ENCODE results near the gene RNF150.

Gene RNF150

GRCh38 chr4:141026900-141027299 lies 106.4 kb downstream of the RNF150 start:
- Histone ChIP-seq H3K4me3 (ENCODE audit: low read depth, low read length) (no peak overlapping the region), H3K36me3 (ENCODE audit: control insufficient read depth in 2 of 2, insufficient read depth in 1 of 2, low read length in 2 of 2) (no peaks in the 10 kb centered on the region), H3K4me1 (ENCODE audit: control insufficient read depth, insufficient read depth, low read length) (peaks cover 14% of the 10 kb centered on the region), H3K27ac (ENCODE audit: extremely low read depth, low read depth, low read length) (no peak overlapping the region), H3K9me3 (ENCODE audit: control insufficient read depth, insufficient read depth, low read depth, low read length) (no peaks in the 10 kb centered on the region)
- POLR2A ChIA-PET, result interaction anchor here (1.1 kb wide), 1 partner anchor 107 kb away, joined by 3 read pairs; the partner anchor contains the start of gene RNF150
- TF ChIP-seq SP7 (tag by site-specific recombination; IDR thresholded peaks at IDR 0.05) (no peak), PRDM10 (tag by site-specific recombination; IDR thresholded peaks at IDR 0.05) (no peak)
- CTCF ChIA-PET, result no interaction called here

DNA sequence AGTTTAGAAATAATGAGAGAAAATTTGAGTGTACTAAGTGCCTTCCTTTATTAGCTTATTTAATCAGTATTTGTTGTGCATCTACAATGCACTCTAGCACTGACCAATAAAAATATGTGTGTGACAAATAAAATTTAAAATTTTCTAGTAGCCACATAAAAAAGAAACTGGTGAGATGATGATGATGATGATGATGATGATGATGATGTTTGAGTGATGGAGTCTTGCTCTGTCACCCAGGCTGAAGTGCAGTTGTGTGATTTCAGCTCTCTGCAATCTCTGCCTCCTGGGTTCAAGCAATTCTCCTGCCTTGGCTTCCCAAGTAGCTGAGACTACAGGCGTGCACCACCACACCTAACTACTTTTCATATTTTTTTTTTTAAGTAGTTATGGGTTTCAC lies 110.2 kb downstream of the RNF150 start:
- ChIA-PET CTCF (interaction anchor here (0.6 to 0.7 kb wide), 2 partner anchors 135 to 268 kb away, joined by 3 read pairs; no protein-coding TSS in a partner anchor), POLR2A (no interaction called here)
- no peak for TF ChIP-seq ZNF560 (tag by site-specific recombination; IDR thresholded peaks at IDR 0.05; ENCODE audit: borderline replicate concordance)
- no peak for TF ChIP-seq ZNF521 (tag by site-specific recombination; IDR thresholded peaks at IDR 0.05)
- TF ChIP-seq ZNF324 (tag by site-specific recombination; IDR thresholded peaks at IDR 0.05), result no peak
- TF ChIP-seq, protein P1, sequence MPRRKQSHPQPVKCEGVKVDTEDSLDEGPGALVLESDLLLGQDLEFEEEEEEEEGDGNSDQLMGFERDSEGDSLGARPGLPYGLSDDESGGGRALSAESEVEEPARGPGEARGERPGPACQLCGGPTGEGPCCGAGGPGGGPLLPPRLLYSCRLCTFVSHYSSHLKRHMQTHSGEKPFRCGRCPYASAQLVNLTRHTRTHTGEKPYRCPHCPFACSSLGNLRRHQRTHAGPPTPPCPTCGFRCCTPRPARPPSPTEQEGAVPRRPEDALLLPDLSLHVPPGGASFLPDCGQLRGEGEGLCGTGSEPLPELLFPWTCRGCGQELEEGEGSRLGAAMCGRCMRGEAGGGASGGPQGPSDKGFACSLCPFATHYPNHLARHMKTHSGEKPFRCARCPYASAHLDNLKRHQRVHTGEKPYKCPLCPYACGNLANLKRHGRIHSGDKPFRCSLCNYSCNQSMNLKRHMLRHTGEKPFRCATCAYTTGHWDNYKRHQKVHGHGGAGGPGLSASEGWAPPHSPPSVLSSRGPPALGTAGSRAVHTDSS (tag by site-specific recombination; IDR thresholded peaks at IDR 0.05), result peak; percentile 84
- Histone ChIP-seq H3K27ac (ENCODE audit: extremely low read depth, low read depth, low read length) (no peak overlapping the region), H3K36me3 (ENCODE audit: control insufficient read depth in 2 of 2, insufficient read depth in 1 of 2, low read length in 2 of 2) (no peaks in the 10 kb centered on the region), H3K4me3 (ENCODE audit: low read depth, low read length) (no peak overlapping the region), H3K9me3 (ENCODE audit: control insufficient read depth, insufficient read depth, low read depth, low read length) (no peaks in the 10 kb centered on the region), H3K4me1 (ENCODE audit: control insufficient read depth, insufficient read depth, low read length) (peaks cover 16% of the 10 kb centered on the region)

- Histone ChIP-seq H3K36me3 (ENCODE audit: control insufficient read depth in 2 of 2, insufficient read depth in 1 of 2, low read length in 2 of 2) (no peaks in the 10 kb centered on the region), H3K9me3 (ENCODE audit: control insufficient read depth, insufficient read depth, low read depth, low read length) (no peaks in the 10 kb centered on the region), H3K4me1 (ENCODE audit: control insufficient read depth, insufficient read depth, low read length) (peaks cover 13% of the 10 kb centered on the region; the same call in 1 of the 2 replicates), H3K27ac (ENCODE audit: extremely low read depth, low read depth, low read length) (no peak overlapping the region), H3K4me3 (ENCODE audit: low read depth, low read length) (no peak overlapping the region)
- TF ChIP-seq PRDM6 (tag by site-specific recombination; IDR thresholded peaks at IDR 0.05), result 0 out of 2 replicates have a peak, but pooled peaks have one; percentile 40
- TF ChIP-seq ZNF510 (tag by site-specific recombination; IDR thresholded peaks at IDR 0.05; ENCODE audit: insufficient replicate concordance), result no peak
- ChIA-PET POLR2A (no interaction called here), CTCF (interaction anchor here (0.9 kb wide), 1 partner anchor 111 kb away, joined by 3 read pairs; the partner anchor contains the start of gene RNF150)
Measured at GRCh38 chr4:141022111-141022695, 111.1 kb downstream of the RNF150 start.
